Measurements from ENCODE around the gene STOM. TPM values are rescaled to one million over a fixed set of nuclear protein-coding genes. Genes with fewer than 3 reads are reported as not detected.

STOM gene
- total RNA-seq, 2 donors from 2014 or later = 26.6 to 35.6 TPM

DNA sequence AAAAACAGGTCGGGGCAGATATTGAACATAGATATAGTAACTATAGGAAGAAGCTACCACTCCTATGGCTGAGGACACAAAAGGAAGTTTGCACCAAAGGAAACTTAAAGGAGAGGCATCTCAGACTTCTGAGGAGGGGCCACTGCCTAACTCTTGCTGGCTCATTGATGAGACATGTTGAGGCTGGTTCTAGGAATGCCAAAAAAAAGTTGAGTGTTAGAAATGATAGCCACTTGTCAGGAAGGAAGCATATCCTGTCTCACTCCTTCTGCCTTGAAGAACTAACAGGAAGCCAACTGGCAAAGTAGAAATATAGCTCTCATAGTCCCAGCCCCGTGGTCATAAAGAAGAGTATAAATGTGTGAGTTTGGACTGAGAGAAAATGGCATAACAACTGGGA lies 23.3 kb upstream of the STOM start:
- Mint-ChIP-seq H3K4me1 (no peaks in the 10 kb centered on the region), H3K27ac (no peak overlapping the region), H3K4me3 (no peak overlapping the region), H3K36me3 (ENCODE audit: low read depth) (no peaks in the 10 kb centered on the region), H3K9me3 (peaks cover 9% of the 10 kb centered on the region), H3K27me3 (ENCODE audit: insufficient read depth) (peaks cover 3% of the 10 kb centered on the region)
- TF ChIP-seq, protein P1, sequence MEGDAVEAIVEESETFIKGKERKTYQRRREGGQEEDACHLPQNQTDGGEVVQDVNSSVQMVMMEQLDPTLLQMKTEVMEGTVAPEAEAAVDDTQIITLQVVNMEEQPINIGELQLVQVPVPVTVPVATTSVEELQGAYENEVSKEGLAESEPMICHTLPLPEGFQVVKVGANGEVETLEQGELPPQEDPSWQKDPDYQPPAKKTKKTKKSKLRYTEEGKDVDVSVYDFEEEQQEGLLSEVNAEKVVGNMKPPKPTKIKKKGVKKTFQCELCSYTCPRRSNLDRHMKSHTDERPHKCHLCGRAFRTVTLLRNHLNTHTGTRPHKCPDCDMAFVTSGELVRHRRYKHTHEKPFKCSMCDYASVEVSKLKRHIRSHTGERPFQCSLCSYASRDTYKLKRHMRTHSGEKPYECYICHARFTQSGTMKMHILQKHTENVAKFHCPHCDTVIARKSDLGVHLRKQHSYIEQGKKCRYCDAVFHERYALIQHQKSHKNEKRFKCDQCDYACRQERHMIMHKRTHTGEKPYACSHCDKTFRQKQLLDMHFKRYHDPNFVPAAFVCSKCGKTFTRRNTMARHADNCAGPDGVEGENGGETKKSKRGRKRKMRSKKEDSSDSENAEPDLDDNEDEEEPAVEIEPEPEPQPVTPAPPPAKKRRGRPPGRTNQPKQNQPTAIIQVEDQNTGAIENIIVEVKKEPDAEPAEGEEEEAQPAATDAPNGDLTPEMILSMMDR (conservative IDR thresholded peaks at IDR 0.05) = no peak
- Histone ChIP-seq H3K4me1 (ENCODE audit: control insufficient read depth, insufficient read depth, low read length) (no peaks in the 10 kb centered on the region), H3K27ac (ENCODE audit: low read depth, low read length) (no peak overlapping the region), H3K9ac (ENCODE audit: extremely low read depth, low read length, poor library complexity, severe bottlenecking) (no peak overlapping the region), H3K9me3 (ENCODE audit: control insufficient read depth, low read length) (peaks cover 5% of the 10 kb centered on the region), H3K27me3 (ENCODE audit: control insufficient read depth, insufficient read depth, low read length, poor library complexity, severe bottlenecking) (no peaks in the 10 kb centered on the region), H3K4me3 (ENCODE audit: low read length) (no peak overlapping the region), H3K36me3 (ENCODE audit: control insufficient read depth, insufficient read depth, low read length) (no peaks in the 10 kb centered on the region)
- WGBS, 2 experiments (ENCODE audit: insufficient coverage in 1 of 2, insufficient read length in 1 of 2) = 87 to 100% methylated on average over 1 to 2 of the region's 2 CpGs
- no peak for DNase-seq

DNA sequence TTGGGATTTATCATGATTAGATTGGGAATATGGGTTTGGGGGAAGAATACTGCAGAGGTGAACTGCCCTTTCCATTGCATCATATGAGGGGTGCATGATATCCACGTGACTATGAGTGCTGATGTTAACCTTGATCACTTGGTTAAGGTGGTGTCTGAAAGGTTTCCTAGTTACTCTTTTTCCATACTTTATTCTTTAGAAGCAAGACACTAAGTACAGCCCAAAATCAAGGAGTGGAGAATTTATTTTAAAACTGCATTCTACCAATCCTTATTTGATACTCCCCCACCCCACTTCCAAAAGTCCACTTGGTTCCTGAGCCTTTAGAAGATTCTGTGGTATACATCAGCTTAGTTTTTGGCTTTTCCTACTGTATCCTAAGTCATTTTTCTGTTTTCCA lies 20.3 kb upstream of the STOM start:
- TF ChIP-seq, protein P1 (conservative IDR thresholded peaks at IDR 0.05) = no peak
- Histone ChIP-seq H3K9me3 (ENCODE audit: control insufficient read depth, low read length) (no peaks in the 10 kb centered on the region), H3K4me3 (ENCODE audit: low read length) (no peak overlapping the region), H3K36me3 (ENCODE audit: control insufficient read depth, insufficient read depth, low read length) (no peaks in the 10 kb centered on the region), H3K27ac (ENCODE audit: low read depth, low read length) (no peak overlapping the region), H3K27me3 (ENCODE audit: control insufficient read depth, insufficient read depth, low read length, poor library complexity, severe bottlenecking) (no peaks in the 10 kb centered on the region), H3K4me1 (ENCODE audit: control insufficient read depth, insufficient read depth, low read length) (peaks cover 4% of the 10 kb centered on the region), H3K9ac (ENCODE audit: extremely low read depth, low read length, poor library complexity, severe bottlenecking) (no peak overlapping the region)
- H3K27ac Mint-ChIP-seq = no peak overlapping the region
- peaks cover 13% of the 10 kb centered on the region for H3K4me1 Mint-ChIP-seq
- no peak overlapping the region for H3K4me3 Mint-ChIP-seq
- no peaks in the 10 kb centered on the region for H3K36me3 Mint-ChIP-seq (ENCODE audit: low read depth)
- H3K9me3 Mint-ChIP-seq = no peaks in the 10 kb centered on the region
- DNase-seq = no peak
- whole genome bisulfite sequencing, 2 experiments (ENCODE audit: insufficient coverage in 1 of 2, insufficient read length in 1 of 2) = 100% methylated on average over 1 of the region's 1 CpG; no CpG with 5 or more reads in 1 of the 2 experiments
- H3K27me3 Mint-ChIP-seq (ENCODE audit: insufficient read depth) = peaks cover 1% of the 10 kb centered on the region

DNA sequence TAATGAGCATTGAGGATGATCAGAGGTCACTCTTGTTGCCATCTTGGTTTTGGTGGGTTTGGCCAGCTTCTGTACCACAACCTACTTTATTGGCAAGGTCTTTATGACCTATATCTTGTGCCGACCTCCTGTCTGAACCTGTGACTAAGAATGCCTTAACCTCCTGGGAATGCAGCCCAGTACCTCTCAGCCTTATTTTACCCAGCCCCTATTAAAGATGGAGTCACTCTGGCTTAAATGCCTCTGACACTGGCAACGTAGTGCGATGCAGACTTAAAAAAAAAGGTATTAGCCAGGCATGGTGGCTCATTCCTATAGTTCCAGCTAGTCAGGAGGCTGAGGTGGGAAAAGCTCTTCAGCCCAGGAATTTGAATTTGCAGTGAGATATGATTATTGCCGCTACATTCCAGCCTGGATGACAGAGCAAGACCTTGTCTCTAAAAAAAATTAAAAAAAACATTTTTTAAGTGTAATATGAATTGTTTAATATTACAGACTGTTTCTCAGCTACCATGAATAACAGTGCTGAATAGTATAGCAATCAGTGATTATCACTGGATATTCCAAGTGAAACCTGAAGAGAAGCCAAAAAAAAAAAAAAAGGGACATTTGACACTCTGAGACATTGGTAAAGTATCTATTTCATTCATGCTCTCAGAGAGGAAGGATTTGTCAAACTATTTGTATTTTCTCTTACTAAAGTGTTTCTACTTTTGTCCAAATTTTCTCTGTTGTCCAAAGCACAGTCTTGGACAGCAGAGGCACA lies 18.3 kb upstream of the STOM start:
- WGBS, 2 experiments (ENCODE audit: insufficient coverage in 1 of 2, insufficient read length in 1 of 2) = 96 to 100% methylated on average over 2 to 4 of the region's 4 CpGs
- Histone ChIP-seq H3K9ac (ENCODE audit: extremely low read depth, low read length, poor library complexity, severe bottlenecking) (no peak overlapping the region), H3K27me3 (ENCODE audit: control insufficient read depth, insufficient read depth, low read length, poor library complexity, severe bottlenecking) (no peaks in the 10 kb centered on the region), H3K4me3 (ENCODE audit: low read length) (no peak overlapping the region), H3K27ac (ENCODE audit: low read depth, low read length) (no peak overlapping the region), H3K4me1 (ENCODE audit: control insufficient read depth, insufficient read depth, low read length) (peaks cover 4% of the 10 kb centered on the region), H3K9me3 (ENCODE audit: control insufficient read depth, low read length) (no peaks in the 10 kb centered on the region), H3K36me3 (ENCODE audit: control insufficient read depth, insufficient read depth, low read length) (no peaks in the 10 kb centered on the region)
- Mint-ChIP-seq H3K27ac (no peak overlapping the region), H3K36me3 (ENCODE audit: low read depth) (no peaks in the 10 kb centered on the region), H3K4me1 (peaks cover 13% of the 10 kb centered on the region), H3K9me3 (no peaks in the 10 kb centered on the region), H3K27me3 (ENCODE audit: insufficient read depth) (no peaks in the 10 kb centered on the region), H3K4me3 (no peak overlapping the region)
- TF ChIP-seq, protein P1 (conservative IDR thresholded peaks at IDR 0.05) = no peak
- no peak for DNase-seq

Measured in endodermal cell (in vitro differentiated cells).